WERI-Rb-1 (cell line): ENCODE measurements around the gene DNM2.

Experiments used
- DNase-seq: peaks from one replicate; pipeline ENCODE4 v3.0.0-alpha.2; 2020
- H3K27ac ChIP-seq: fragments of 250-450 bp; sonication (Bioruptor Pico); 2 replicates; pipeline ENCODE4 v1.5.1; 2020; ENCODE audit warnings: mild to moderate bottlenecking, moderate library complexity
- H3K27me3 ChIP-seq: fragments of 250-450 bp; sonication (Bioruptor Pico); 2 replicates; pipeline ENCODE4 v1.5.1; 2021; ENCODE audit warnings: mild to moderate bottlenecking, low read depth, moderate library complexity; ENCODE audit not compliant: insufficient read depth, severe bottlenecking
- H3K36me3 ChIP-seq: fragments of 250-450 bp; sonication (Bioruptor Pico); 2 replicates; pipeline ENCODE4 v1.5.1; 2020; ENCODE audit warnings: mild to moderate bottlenecking, moderate library complexity
- H3K4me3 ChIP-seq: 2 replicates; pipeline ENCODE4 v1.5.1; 2011; ENCODE audit warnings: low read depth, mild to moderate bottlenecking, control low read depth, low read length
- H3K9me3 ChIP-seq: fragments of 250-450 bp; sonication (Bioruptor Pico); 2 replicates; pipeline ENCODE4 v1.5.1; 2021; ENCODE audit warnings: mild to moderate bottlenecking, moderate library complexity; ENCODE audit not compliant: severe bottlenecking
- CTCF ChIP-seq: IDR thresholded peaks from 2 replicates; pipeline ENCODE4 v1.5.1; 2011; ENCODE audit warnings: low read depth, mild to moderate bottlenecking, control low read depth, inconsistent platforms, low read length

The DNM2 gene

GRCh38 chr19:10677751-10678150 lies 40.1 kb upstream of the DNM2 start:
- DNase-seq: no peak
- H3K4me3 ChIP-seq: no peak overlapping the region

GRCh38 chr19:10678813-10679212 lies 39.1 kb upstream of the DNM2 start:
- Histone ChIP-seq H3K27me3 (no peaks in the 10 kb centered on the region), H3K9me3 (no peaks in the 10 kb centered on the region), H3K36me3 (peaks cover 97% of the 10 kb centered on the region), H3K27ac (no peak overlapping the region), H3K4me3 (no peak overlapping the region)
- TF ChIP-seq CTCF: no peak
- DNase-seq: no peak

More at GRCh38 chr19:10677751-10678150, 40.1 kb upstream of the DNM2 start:
- no peaks in the 10 kb centered on the region for H3K27me3 ChIP-seq
- TF ChIP-seq CTCF: no peak
- no peak overlapping the region for H3K27ac ChIP-seq
- peaks cover 97% of the 10 kb centered on the region for H3K36me3 ChIP-seq
- H3K9me3 ChIP-seq: no peaks in the 10 kb centered on the region

GRCh38 chr19:10679743-10680142 lies 38.1 kb upstream of the DNM2 start:
- no peak for DNase-seq
- no peak overlapping the region for H3K4me3 ChIP-seq
- no peak overlapping the region for H3K27ac ChIP-seq
- H3K27me3 ChIP-seq: no peaks in the 10 kb centered on the region
- no peaks in the 10 kb centered on the region for H3K9me3 ChIP-seq
- peaks cover 97% of the 10 kb centered on the region for H3K36me3 ChIP-seq
- no peak for TF ChIP-seq CTCF

- H3K27ac ChIP-seq: no peak overlapping the region
- H3K9me3 ChIP-seq: no peaks in the 10 kb centered on the region
- H3K27me3 ChIP-seq: no peaks in the 10 kb centered on the region
- H3K36me3 ChIP-seq: peaks cover 96% of the 10 kb centered on the region
- no peak for DNase-seq
- no peak overlapping the region for H3K4me3 ChIP-seq
- TF ChIP-seq CTCF: no peak
Observed at GRCh38 chr19:10680545-10681135, 37.2 kb upstream of the DNM2 start.

GRCh38 chr19:10681658-10682057 lies 36.2 kb upstream of the DNM2 start:
- Histone ChIP-seq H3K27me3 (no peaks in the 10 kb centered on the region), H3K4me3 (no peak overlapping the region), H3K9me3 (no peaks in the 10 kb centered on the region), H3K27ac (no peak overlapping the region), H3K36me3 (peaks cover 97% of the 10 kb centered on the region)
- no peak for TF ChIP-seq CTCF
- no peak for DNase-seq
